Hepatocyte (in vitro differentiated cells): ENCODE data around the gene FARP1. TPM values are rescaled to one million over a fixed set of nuclear protein-coding genes. Genes with fewer than 3 reads are reported as not detected.

Experiments
- DNase-seq: peaks from one replicate; pipeline ENCODE4 v3.0.0-alpha.2; 2016; ENCODE audit warnings: low spot score
- H2AFZ ChIP-seq: fragments of 200-600 bp; sonication (generic); 2 replicates; pipeline ENCODE4 v1.6.0; 2016; ENCODE audit warnings: antibody characterized with exemption, mild to moderate bottlenecking
- H3K27ac ChIP-seq: fragments of 200-600 bp; sonication (generic); 2 replicates; pipeline ENCODE4 v1.5.1; 2016; ENCODE audit warnings: mild to moderate bottlenecking
- H3K27me3 ChIP-seq: fragments of 200-600 bp; sonication (generic); 2 replicates; pipeline ENCODE4 v1.6.1; 2016
- H3K36me3 ChIP-seq: fragments of 200-600 bp; sonication (generic); replicated peaks from 2 replicates; pipeline ENCODE4 v1.5.1; 2016; ENCODE audit warnings: low read depth; ENCODE audit not compliant: insufficient read depth
- H3K4me1 ChIP-seq: fragments of 200-600 bp; sonication (generic); 2 replicates; pipeline ENCODE4 v1.5.1; 2016; ENCODE audit warnings: mild to moderate bottlenecking, moderate library complexity; ENCODE audit not compliant: insufficient read depth
- H3K4me2 ChIP-seq: fragments of 200-600 bp; sonication (generic); 2 replicates; pipeline ENCODE4 v1.6.0; 2016
- H3K4me3 ChIP-seq: fragments of 200-600 bp; sonication (generic); 2 replicates; pipeline ENCODE4 v1.5.1; 2016; ENCODE audit warnings: mild to moderate bottlenecking
- H3K79me2 ChIP-seq: fragments of 200-600 bp; sonication (generic); 2 replicates; pipeline ENCODE4 v1.6.0; 2017; ENCODE audit warnings: mild to moderate bottlenecking
- H3K9me2 ChIP-seq: fragments of 200-600 bp; sonication (generic); replicated peaks from 2 replicates; pipeline ENCODE4 v1.6.0; 2017; ENCODE audit warnings: mild to moderate bottlenecking; ENCODE audit not compliant: insufficient read depth
- H3K9me3 ChIP-seq: fragments of 200-600 bp; sonication (generic); 2 replicates; pipeline ENCODE4 v1.5.1; 2016; ENCODE audit warnings: low read depth, mild to moderate bottlenecking
- H4K20me1 ChIP-seq: fragments of 200-600 bp; sonication (generic); 2 replicates; pipeline ENCODE4 v1.6.0; 2016; ENCODE audit warnings: mild to moderate bottlenecking; ENCODE audit not compliant: insufficient read depth, poor library complexity, severe bottlenecking
- CTCF ChIP-seq: fragments of 200-600 bp; sonication (generic); IDR thresholded peaks from 2 replicates; pipeline ENCODE4 v1.5.1; 2016; ENCODE audit warnings: antibody characterized with exemption, mild to moderate bottlenecking; ENCODE audit not compliant: poor library complexity
- EZH2 ChIP-seq: fragments of 200-600 bp; sonication (generic); IDR thresholded peaks from 2 replicates; pipeline ENCODE4 v1.6.1; 2016; ENCODE audit warnings: antibody characterized with exemption, mild to moderate bottlenecking, borderline replicate concordance
- EZH2phosphoT487 ChIP-seq: fragments of 200-600 bp; sonication (generic); IDR thresholded peaks from one replicate; pipeline ENCODE4 v1.6.1; 2018; ENCODE audit warnings: antibody characterized with exemption, mild to moderate bottlenecking, low read depth, moderate library complexity; ENCODE audit not compliant: unreplicated experiment, severe bottlenecking
- WGBS: methylation state at CpG from one replicate; pipeline ENCODE4 v1.1.6; 2016; ENCODE audit warnings: low lambda C conversion rate; ENCODE audit errors: missing lambda C conversion rate; 5-methylcytosine and 5-hydroxymethylcytosine counted together
- polyA plus RNA-seq: library from polyadenylated mRNA; unstranded; fragments of >200 nt; fragmentation: Nextera tagmentation; extraction: Ambion mirVana; gene quantifications from 2 replicates; pipeline ENCODE4 v1.2.1, GENCODE V29; 2016
- total RNA-seq: library from RNA; depleted of rRNA; stranded (reverse); fragments of >200 nt; gene quantifications from 2 replicates; pipeline ENCODE4 v1.2.3, GENCODE V29; 2014

Gene FARP1
- total and polyA plus RNA-seq, 2 experiments from 2014 or later = 35.5 to 68.7 TPM

- DNase-seq = no peak
- 93% methylated on average over 14 of the region's 14 CpGs for WGBS
- Histone ChIP-seq H2AFZ (no peak overlapping the region), H3K9me2 (no peaks in the 10 kb centered on the region), H3K36me3 (no peaks in the 10 kb centered on the region), H3K27ac (no peak overlapping the region), H3K4me1 (peaks cover 6% of the 10 kb centered on the region), H3K27me3 (no peaks in the 10 kb centered on the region), H3K4me2 (no peak overlapping the region), H3K9me3 (no peaks in the 10 kb centered on the region), H3K4me3 (no peak overlapping the region), H4K20me1 (peaks cover 19% of the 10 kb centered on the region), H3K79me2 (peaks cover 97% of the 10 kb centered on the region)
- TF ChIP-seq EZH2 (no peak), CTCF (no peak)
These were observed 45.8 kb downstream of the FARP1 start for GRCh38 chr13:98188544-98189166.

GRCh38 chr13:98189841-98190505 is 47.1 kb downstream of the FARP1 start:
- no peak for TF ChIP-seq EZH2phosphoT487
- TF ChIP-seq EZH2 = no peak
- no peak for TF ChIP-seq CTCF
- no peak overlapping the region for H2AFZ ChIP-seq
- no peak overlapping the region for H3K4me3 ChIP-seq
- H3K79me2 ChIP-seq = peaks cover 96% of the 10 kb centered on the region
- peaks cover 6% of the 10 kb centered on the region for H3K4me1 ChIP-seq
- no peaks in the 10 kb centered on the region for H3K36me3 ChIP-seq
- no peaks in the 10 kb centered on the region for H3K27me3 ChIP-seq
- H3K27ac ChIP-seq = no peak overlapping the region
- H4K20me1 ChIP-seq = peaks cover 17% of the 10 kb centered on the region
- DNase-seq = no peak
- H3K9me3 ChIP-seq = no peaks in the 10 kb centered on the region
- no peak overlapping the region for H3K4me2 ChIP-seq
- WGBS = 41% methylated on average over 4 of the region's 4 CpGs
- H3K9me2 ChIP-seq = no peaks in the 10 kb centered on the region

GRCh38 chr13:98190889-98191444 is 48.1 kb downstream of the FARP1 start:
- Histone ChIP-seq H3K9me2 (no peaks in the 10 kb centered on the region), H2AFZ (no peak overlapping the region), H3K4me2 (no peak overlapping the region), H3K36me3 (no peaks in the 10 kb centered on the region), H3K27me3 (no peaks in the 10 kb centered on the region), H3K9me3 (no peaks in the 10 kb centered on the region), H4K20me1 (peaks cover 17% of the 10 kb centered on the region), H3K4me3 (no peak overlapping the region), H3K27ac (no peak overlapping the region), H3K4me1 (peaks cover 6% of the 10 kb centered on the region), H3K79me2 (peaks cover 96% of the 10 kb centered on the region)
- TF ChIP-seq EZH2 (no peak), CTCF (no peak), EZH2phosphoT487 (no peak)
- 92% methylated on average over 11 of the region's 11 CpGs for WGBS
- no peak for DNase-seq
